Liver (tissue), 9 donors: ENCODE data around the gene APOBEC2. TPM values are rescaled to one million over a fixed set of nuclear protein-coding genes. Genes with fewer than 3 reads are reported as not detected.

Source experiments
- DNase-seq: peaks from one replicate; pipeline ENCODE4 v3.0.0-alpha.2; 2017; ENCODE audit warnings: low spot score
- H3K27ac ChIP-seq, 2 donors: one replicate each; pipeline ENCODE4 v1.7.0; 2013; ENCODE audit warnings: inconsistent platforms in 2 of 2, low read length in 2 of 2, control low read depth in 1 of 2, low read depth in 1 of 2, mild to moderate bottlenecking in 1 of 2
- H3K27me3 ChIP-seq, 4 donors: one replicate each; pipeline versions ENCODE4 v1.6.1 to v1.7.0; 2013; ENCODE audit warnings: low read length in 3 of 4, inconsistent platforms in 1 of 4, mild to moderate bottlenecking in 1 of 4, moderate library complexity in 1 of 4; ENCODE audit not compliant: control insufficient read depth in 4 of 4, insufficient read depth in 4 of 4
- H3K36me3 ChIP-seq, 4 donors: one replicate each; pipeline versions ENCODE4 v1.6.1 to v1.7.0; 2013; ENCODE audit warnings: low read length in 3 of 4, mild to moderate bottlenecking in 3 of 4, low read depth in 1 of 4, moderate library complexity in 1 of 4; ENCODE audit not compliant: control insufficient read depth in 4 of 4, insufficient read depth in 3 of 4
- H3K4me1 ChIP-seq, 4 donors: one replicate each; pipeline versions ENCODE4 v1.6.1 to v1.7.0; 2013; ENCODE audit warnings: low read length in 3 of 4, mild to moderate bottlenecking in 3 of 4, moderate library complexity in 1 of 4; ENCODE audit not compliant: control insufficient read depth in 4 of 4, insufficient read depth in 4 of 4
- H3K4me3 ChIP-seq, 3 donors: one replicate each; pipeline versions ENCODE4 v1.6.1 to v1.7.0; 2013; ENCODE audit warnings: low read length in 3 of 3, control low read depth in 1 of 3, low read depth in 1 of 3, mild to moderate bottlenecking in 1 of 3
- H3K9ac ChIP-seq, 2 donors: one replicate each; pipeline ENCODE4 v1.7.0; 2013; ENCODE audit warnings: low read length in 2 of 2, mild to moderate bottlenecking in 2 of 2, moderate library complexity in 2 of 2, control low read depth in 1 of 2, low read depth in 1 of 2
- H3K9me3 ChIP-seq, 4 donors: one replicate each; pipeline versions ENCODE4 v1.6.1 to v1.7.0; 2013; ENCODE audit warnings: low read length in 3 of 4; ENCODE audit not compliant: control insufficient read depth in 4 of 4
- EGR1 ChIP-seq, 2 donors: IDR thresholded peaks; 2 replicates each; pipeline ENCODE4 v1.6.1; 2016 to 2018; ENCODE audit warnings: antibody characterized with exemption in 2 of 2, low read depth in 2 of 2
- FOXA1 ChIP-seq: IDR thresholded peaks from 2 replicates; pipeline ENCODE4 v1.6.1; 2016; ENCODE audit warnings: antibody characterized with exemption
- GABPA ChIP-seq, 2 donors: IDR thresholded peaks in 1 of 2; conservative IDR thresholded peaks in 1 of 2; 2 replicates each; pipeline ENCODE4 v1.6.1; 2016; ENCODE audit warnings: antibody characterized with exemption in 2 of 2, mild to moderate bottlenecking in 1 of 2, moderate library complexity in 1 of 2
- HNF4A ChIP-seq, 2 donors: conservative IDR thresholded peaks; 2 replicates each; pipeline ENCODE4 v1.6.1; 2016; ENCODE audit warnings: antibody characterized with exemption in 2 of 2, mild to moderate bottlenecking in 2 of 2
- HNF4G ChIP-seq: IDR thresholded peaks from 2 replicates; pipeline ENCODE4 v1.6.1; 2016; ENCODE audit warnings: antibody characterized with exemption
- JUND ChIP-seq, 2 donors: IDR thresholded peaks; 2 replicates each; pipeline ENCODE4 v1.6.1; 2016; ENCODE audit warnings: antibody characterized with exemption in 2 of 2
- NR2F2 ChIP-seq: IDR thresholded peaks from 2 replicates; pipeline ENCODE4 v1.6.1; 2016; ENCODE audit warnings: antibody characterized with exemption
- RAD21 ChIP-seq, 2 donors: IDR thresholded peaks; 2 replicates each; pipeline ENCODE4 v1.6.1; 2016; ENCODE audit warnings: antibody characterized with exemption in 2 of 2, mild to moderate bottlenecking in 2 of 2
- RXRA ChIP-seq, 2 donors: IDR thresholded peaks; 2 replicates each; pipeline ENCODE4 v1.6.1; 2017 to 2018; ENCODE audit warnings: antibody characterized with exemption in 2 of 2, mild to moderate bottlenecking in 1 of 2
- TAF1 ChIP-seq: conservative IDR thresholded peaks from 2 replicates; pipeline ENCODE4 v1.6.1; 2016; ENCODE audit warnings: antibody characterized with exemption, mild to moderate bottlenecking
- YY1 ChIP-seq: IDR thresholded peaks from 2 replicates; pipeline ENCODE4 v1.6.1; 2016; ENCODE audit warnings: antibody characterized with exemption, mild to moderate bottlenecking
- WGBS: extraction: QIAGEN DNeasy Blood & Tissue Kit; methylation state at CpG from one replicate; pipeline ENCODE4 v1.1.7; 2013; 5-methylcytosine and 5-hydroxymethylcytosine counted together
- polyA plus RNA-seq, 2 donors: library from polyadenylated mRNA; stranded (reverse) in 1 of 2; unstranded in 1 of 2; fragments of 200-250 nt in 1 of 2; fragments of >200 nt in 1 of 2; fragmentation: Nextera tagmentation in 1 of 2; extraction: Ambion mirVana in 1 of 2; gene quantifications; one replicate each; pipeline versions ENCODE4 v1.2.1 to v1.2.3, GENCODE V29; 2013 to 2015
- total RNA-seq, 2 donors: library from RNA; depleted of rRNA; stranded (reverse); fragments of >200 nt; gene quantifications; one replicate each; pipeline ENCODE4 v1.2.3, GENCODE V29; 2014
- TF ChIP-seq, protein P1 (sequence below): fragments of 150-350 bp; IDR thresholded peaks from 2 replicates; pipeline ENCODE4 v1.5.1; 2017; ENCODE audit warnings: improper control_type of control experiment, low read depth, low read length; ENCODE audit not compliant: missing input control
- TF ChIP-seq, protein P2 (sequence below): IDR thresholded peaks from 2 replicates; pipeline ENCODE4 v1.6.1; 2016; ENCODE audit warnings: antibody characterized with exemption, mild to moderate bottlenecking
- TF ChIP-seq, protein P3 (sequence below): IDR thresholded peaks from 2 replicates; pipeline ENCODE4 v1.6.1; 2016; ENCODE audit warnings: antibody characterized with exemption
- TF ChIP-seq, protein P4 (sequence below): IDR thresholded peaks from 2 replicates; pipeline ENCODE4 v1.6.1; 2016; ENCODE audit warnings: antibody characterized with exemption
- donor health status: healthy.
- donor health status: healthy.
- donor health status: healthy.
- donor health status: healthy.
- donor health status: healthy.

Gene APOBEC2
- total and polyA plus RNA-seq, 4 donors: 1.6 to 2.3 TPM; not detected in 2

DNA sequence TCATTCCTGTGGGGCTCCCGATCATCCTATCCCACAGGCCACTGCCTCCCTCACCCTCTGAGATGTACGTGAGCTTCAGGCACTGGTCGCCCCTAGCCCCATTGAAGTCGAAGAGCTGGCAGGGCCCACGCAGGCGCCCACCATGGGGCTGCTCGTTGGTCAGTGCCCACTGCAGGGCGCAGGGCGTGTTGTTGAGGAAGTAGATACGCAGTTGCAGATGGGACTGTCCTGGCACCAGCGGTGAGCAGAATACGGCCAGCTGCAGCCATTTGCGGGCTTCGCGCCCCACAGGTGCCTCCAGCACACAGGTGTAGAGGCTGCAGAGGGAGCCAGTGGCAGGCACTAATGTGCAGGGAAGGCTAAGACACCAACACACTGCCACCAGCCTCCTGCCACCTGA, 20.2 kb upstream of the APOBEC2 start:
- DNase-seq: no peak
- Histone ChIP-seq H3K9me3 (no peaks in the 10 kb centered on the region), H3K4me3 (no peak overlapping the region), H3K36me3 (peaks cover 9 to 40% (median 20%) of the 10 kb centered on the region in 4 donors), H3K27me3 (no peaks in the 10 kb centered on the region), H3K4me1 (peaks cover 12 to 40% (median 31%) of the 10 kb centered on the region in 4 donors), H3K9ac (no peak overlapping the region), H3K27ac (no peak overlapping the region)
- 96% methylated on average over 15 of the region's 15 CpGs for WGBS
- TF ChIP-seq HNF4A (conservative IDR thresholded peaks at IDR 0.05) (no peak), EGR1 (IDR thresholded peaks at IDR 0.05; ENCODE audit: low read depth in 2 of 2) (no peak), TAF1 (no peak)
- TF ChIP-seq, protein P1, sequence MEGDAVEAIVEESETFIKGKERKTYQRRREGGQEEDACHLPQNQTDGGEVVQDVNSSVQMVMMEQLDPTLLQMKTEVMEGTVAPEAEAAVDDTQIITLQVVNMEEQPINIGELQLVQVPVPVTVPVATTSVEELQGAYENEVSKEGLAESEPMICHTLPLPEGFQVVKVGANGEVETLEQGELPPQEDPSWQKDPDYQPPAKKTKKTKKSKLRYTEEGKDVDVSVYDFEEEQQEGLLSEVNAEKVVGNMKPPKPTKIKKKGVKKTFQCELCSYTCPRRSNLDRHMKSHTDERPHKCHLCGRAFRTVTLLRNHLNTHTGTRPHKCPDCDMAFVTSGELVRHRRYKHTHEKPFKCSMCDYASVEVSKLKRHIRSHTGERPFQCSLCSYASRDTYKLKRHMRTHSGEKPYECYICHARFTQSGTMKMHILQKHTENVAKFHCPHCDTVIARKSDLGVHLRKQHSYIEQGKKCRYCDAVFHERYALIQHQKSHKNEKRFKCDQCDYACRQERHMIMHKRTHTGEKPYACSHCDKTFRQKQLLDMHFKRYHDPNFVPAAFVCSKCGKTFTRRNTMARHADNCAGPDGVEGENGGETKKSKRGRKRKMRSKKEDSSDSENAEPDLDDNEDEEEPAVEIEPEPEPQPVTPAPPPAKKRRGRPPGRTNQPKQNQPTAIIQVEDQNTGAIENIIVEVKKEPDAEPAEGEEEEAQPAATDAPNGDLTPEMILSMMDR: no peak
- TF ChIP-seq, protein P2, sequence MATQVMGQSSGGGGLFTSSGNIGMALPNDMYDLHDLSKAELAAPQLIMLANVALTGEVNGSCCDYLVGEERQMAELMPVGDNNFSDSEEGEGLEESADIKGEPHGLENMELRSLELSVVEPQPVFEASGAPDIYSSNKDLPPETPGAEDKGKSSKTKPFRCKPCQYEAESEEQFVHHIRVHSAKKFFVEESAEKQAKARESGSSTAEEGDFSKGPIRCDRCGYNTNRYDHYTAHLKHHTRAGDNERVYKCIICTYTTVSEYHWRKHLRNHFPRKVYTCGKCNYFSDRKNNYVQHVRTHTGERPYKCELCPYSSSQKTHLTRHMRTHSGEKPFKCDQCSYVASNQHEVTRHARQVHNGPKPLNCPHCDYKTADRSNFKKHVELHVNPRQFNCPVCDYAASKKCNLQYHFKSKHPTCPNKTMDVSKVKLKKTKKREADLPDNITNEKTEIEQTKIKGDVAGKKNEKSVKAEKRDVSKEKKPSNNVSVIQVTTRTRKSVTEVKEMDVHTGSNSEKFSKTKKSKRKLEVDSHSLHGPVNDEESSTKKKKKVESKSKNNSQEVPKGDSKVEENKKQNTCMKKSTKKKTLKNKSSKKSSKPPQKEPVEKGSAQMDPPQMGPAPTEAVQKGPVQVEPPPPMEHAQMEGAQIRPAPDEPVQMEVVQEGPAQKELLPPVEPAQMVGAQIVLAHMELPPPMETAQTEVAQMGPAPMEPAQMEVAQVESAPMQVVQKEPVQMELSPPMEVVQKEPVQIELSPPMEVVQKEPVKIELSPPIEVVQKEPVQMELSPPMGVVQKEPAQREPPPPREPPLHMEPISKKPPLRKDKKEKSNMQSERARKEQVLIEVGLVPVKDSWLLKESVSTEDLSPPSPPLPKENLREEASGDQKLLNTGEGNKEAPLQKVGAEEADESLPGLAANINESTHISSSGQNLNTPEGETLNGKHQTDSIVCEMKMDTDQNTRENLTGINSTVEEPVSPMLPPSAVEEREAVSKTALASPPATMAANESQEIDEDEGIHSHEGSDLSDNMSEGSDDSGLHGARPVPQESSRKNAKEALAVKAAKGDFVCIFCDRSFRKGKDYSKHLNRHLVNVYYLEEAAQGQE: no peak
- TF ChIP-seq, protein P3, sequence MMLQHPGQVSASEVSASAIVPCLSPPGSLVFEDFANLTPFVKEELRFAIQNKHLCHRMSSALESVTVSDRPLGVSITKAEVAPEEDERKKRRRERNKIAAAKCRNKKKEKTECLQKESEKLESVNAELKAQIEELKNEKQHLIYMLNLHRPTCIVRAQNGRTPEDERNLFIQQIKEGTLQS: no peak

DNA sequence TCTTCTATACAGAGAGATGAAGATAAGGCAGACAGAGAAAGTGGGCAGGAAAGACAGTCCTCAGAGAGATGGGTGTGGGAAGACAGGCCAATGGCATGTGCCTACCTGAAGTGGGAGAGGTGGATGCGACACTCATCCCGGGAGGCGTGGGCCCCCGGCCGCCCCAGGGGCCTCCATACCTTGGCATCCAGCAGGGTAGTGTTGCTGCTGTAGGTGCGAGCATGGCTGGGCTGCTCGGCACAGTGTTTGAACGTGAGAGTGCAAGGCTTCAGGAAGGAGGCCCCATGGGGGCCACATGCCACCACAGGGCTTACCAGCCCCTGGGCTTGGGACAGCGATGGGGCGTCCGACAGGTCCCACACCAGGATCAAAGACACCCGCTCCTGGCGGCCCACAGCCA, 19.2 kb upstream of the APOBEC2 start:
- Histone ChIP-seq H3K27ac (no peak overlapping the region), H3K27me3 (no peaks in the 10 kb centered on the region), H3K36me3 (peaks cover 9 to 40% (median 20%) of the 10 kb centered on the region in 4 donors), H3K4me3 (no peak overlapping the region), H3K4me1 (peaks cover 10 to 42% (median 31%) of the 10 kb centered on the region in 4 donors), H3K9me3 (no peaks in the 10 kb centered on the region), H3K9ac (no peak overlapping the region)
- TF ChIP-seq RXRA (IDR thresholded peaks at IDR 0.05): no peak
- TF ChIP-seq EGR1 (IDR thresholded peaks at IDR 0.05; ENCODE audit: low read depth in 2 of 2): no peak
- TF ChIP-seq FOXA1: no peak
- TF ChIP-seq HNF4G: no peak
- DNase-seq: no peak
- WGBS: 94% methylated on average over 13 of the region's 13 CpGs

DNA sequence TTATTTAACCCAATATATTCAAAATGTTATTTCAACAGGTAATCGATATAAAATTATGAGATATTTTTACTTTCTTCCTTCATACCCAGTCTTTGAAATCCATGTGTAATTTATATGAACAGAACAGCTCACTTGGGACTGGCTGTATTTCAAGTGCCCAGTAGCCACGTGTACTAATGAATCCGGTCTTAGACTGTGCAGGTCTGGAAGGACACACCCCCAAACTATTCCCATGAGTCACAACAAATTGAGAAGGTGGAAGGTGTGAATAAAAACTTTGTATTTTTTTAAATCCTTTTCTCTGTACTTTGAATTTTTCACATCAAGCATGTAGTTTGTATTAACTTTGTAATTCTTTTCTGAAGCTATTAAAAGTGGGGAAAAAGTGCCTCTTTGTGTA, 16.8 kb upstream of the APOBEC2 start:
- peaks cover 9 to 28% (median 15%) of the 10 kb centered on the region in 4 donors for H3K36me3 ChIP-seq
- no peak for TF ChIP-seq HNF4G
- TF ChIP-seq, protein P3: no peak
- TF ChIP-seq, protein P4, sequence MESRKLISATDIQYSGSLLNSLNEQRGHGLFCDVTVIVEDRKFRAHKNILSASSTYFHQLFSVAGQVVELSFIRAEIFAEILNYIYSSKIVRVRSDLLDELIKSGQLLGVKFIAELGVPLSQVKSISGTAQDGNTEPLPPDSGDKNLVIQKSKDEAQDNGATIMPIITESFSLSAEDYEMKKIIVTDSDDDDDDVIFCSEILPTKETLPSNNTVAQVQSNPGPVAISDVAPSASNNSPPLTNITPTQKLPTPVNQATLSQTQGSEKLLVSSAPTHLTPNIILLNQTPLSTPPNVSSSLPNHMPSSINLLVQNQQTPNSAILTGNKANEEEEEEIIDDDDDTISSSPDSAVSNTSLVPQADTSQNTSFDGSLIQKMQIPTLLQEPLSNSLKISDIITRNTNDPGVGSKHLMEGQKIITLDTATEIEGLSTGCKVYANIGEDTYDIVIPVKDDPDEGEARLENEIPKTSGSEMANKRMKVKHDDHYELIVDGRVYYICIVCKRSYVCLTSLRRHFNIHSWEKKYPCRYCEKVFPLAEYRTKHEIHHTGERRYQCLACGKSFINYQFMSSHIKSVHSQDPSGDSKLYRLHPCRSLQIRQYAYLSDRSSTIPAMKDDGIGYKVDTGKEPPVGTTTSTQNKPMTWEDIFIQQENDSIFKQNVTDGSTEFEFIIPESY: no peak
- no peak for TF ChIP-seq GABPA (IDR thresholded peaks at IDR 0.05 in 1 of 2, conservative IDR thresholded peaks at IDR 0.05 in 1 of 2)
- TF ChIP-seq EGR1 (IDR thresholded peaks at IDR 0.05; ENCODE audit: low read depth in 2 of 2): no peak
- TF ChIP-seq, protein P2: no peak
- no peak for TF ChIP-seq RAD21 (IDR thresholded peaks at IDR 0.05)
- TF ChIP-seq NR2F2: no peak
- TF ChIP-seq JUND (IDR thresholded peaks at IDR 0.05): no peak
- TF ChIP-seq YY1: no peak
- no peak for TF ChIP-seq RXRA (IDR thresholded peaks at IDR 0.05)
- H3K4me1 ChIP-seq: peaks cover 14 to 64% (median 47%) of the 10 kb centered on the region in 4 donors
- no peaks in the 10 kb centered on the region for H3K9me3 ChIP-seq
- H3K9ac ChIP-seq: no peak overlapping the region
- no peak overlapping the region for H3K4me3 ChIP-seq
- DNase-seq: no peak
- no peaks in the 10 kb centered on the region for H3K27me3 ChIP-seq
- peak overlapping the region in 1 of 2 donors; percentile 3 for H3K27ac ChIP-seq
- WGBS: 54% methylated on average over 3 of the region's 3 CpGs
